Kidney epithelial cell (primary cell): Measurements from ENCODE around the gene COMP. TPM values are rescaled to one million over a fixed set of nuclear protein-coding genes. Genes with fewer than 3 reads are reported as not detected.

ENCODE experiments used
- DNase-seq: peaks from one replicate; pipeline ENCODE4 v3.0.0-alpha.2; 2010; ENCODE audit warnings: low read depth
- H3K27me3 ChIP-seq: 2 replicates; pipeline ENCODE4 v1.6.0; 2011; ENCODE audit warnings: low read length; ENCODE audit not compliant: control insufficient read depth, insufficient read depth
- H3K36me3 ChIP-seq: 2 replicates; pipeline ENCODE4 v1.5.1; 2011; ENCODE audit warnings: low read length; ENCODE audit not compliant: control insufficient read depth, insufficient read depth
- H3K4me3 ChIP-seq: 2 replicates; pipeline ENCODE4 v1.5.1; 2011; ENCODE audit warnings: low read depth, mild to moderate bottlenecking, control low read depth, low read length
- total RNA-seq: library from RNA; depleted of rRNA; stranded (reverse); fragments of >200 nt; gene quantifications from 2 replicates; pipeline ENCODE4 v1.2.3, GENCODE V29; 2015
- TF ChIP-seq, protein P1 (sequence below): IDR thresholded peaks from 2 replicates; pipeline ENCODE4 v1.5.1; 2011; ENCODE audit warnings: mild to moderate bottlenecking, moderate library complexity, low read length, control low read depth, inconsistent platforms; ENCODE audit not compliant: insufficient read depth, poor library complexity, severe bottlenecking

COMP gene
- total RNA-seq, 1 donor from 2014 or later, result not detected

- H3K4me3 ChIP-seq, result no peak overlapping the region
- TF ChIP-seq, protein P1, sequence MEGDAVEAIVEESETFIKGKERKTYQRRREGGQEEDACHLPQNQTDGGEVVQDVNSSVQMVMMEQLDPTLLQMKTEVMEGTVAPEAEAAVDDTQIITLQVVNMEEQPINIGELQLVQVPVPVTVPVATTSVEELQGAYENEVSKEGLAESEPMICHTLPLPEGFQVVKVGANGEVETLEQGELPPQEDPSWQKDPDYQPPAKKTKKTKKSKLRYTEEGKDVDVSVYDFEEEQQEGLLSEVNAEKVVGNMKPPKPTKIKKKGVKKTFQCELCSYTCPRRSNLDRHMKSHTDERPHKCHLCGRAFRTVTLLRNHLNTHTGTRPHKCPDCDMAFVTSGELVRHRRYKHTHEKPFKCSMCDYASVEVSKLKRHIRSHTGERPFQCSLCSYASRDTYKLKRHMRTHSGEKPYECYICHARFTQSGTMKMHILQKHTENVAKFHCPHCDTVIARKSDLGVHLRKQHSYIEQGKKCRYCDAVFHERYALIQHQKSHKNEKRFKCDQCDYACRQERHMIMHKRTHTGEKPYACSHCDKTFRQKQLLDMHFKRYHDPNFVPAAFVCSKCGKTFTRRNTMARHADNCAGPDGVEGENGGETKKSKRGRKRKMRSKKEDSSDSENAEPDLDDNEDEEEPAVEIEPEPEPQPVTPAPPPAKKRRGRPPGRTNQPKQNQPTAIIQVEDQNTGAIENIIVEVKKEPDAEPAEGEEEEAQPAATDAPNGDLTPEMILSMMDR, result no peak
- no peaks in the 10 kb centered on the region for H3K36me3 ChIP-seq
- H3K27me3 ChIP-seq, result no peaks in the 10 kb centered on the region
- DNase-seq, result no peak
Observed at GRCh38 chr19:18742838-18743783, 48.0 kb downstream of the COMP start.

DNA sequence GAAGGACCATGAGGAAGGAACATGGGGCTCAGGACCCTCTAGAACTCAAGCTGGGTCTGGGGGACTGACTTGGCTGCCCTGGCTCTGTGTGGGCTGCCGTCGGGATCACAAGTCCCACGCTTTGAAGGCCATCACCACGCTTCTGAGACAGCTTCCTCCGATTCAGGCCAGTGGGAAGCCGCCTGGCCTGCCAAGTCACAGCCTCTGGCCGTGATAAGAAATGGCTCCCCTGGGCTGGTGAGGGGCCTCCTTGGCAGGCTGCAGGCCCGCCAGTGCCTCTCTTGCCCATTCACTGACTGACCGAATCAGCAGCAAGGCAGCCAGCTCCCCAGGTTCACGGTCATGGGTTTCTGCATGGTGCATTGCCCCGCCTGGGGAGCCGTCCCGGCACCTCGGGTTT, 48.8 kb downstream of the COMP start:
- Histone ChIP-seq H3K27me3 (no peaks in the 10 kb centered on the region), H3K36me3 (no peaks in the 10 kb centered on the region), H3K4me3 (no peak overlapping the region)
- TF ChIP-seq, protein P1, result no peak
- no peak for DNase-seq

- DNase-seq, result no peak
- Histone ChIP-seq H3K36me3 (no peaks in the 10 kb centered on the region), H3K4me3 (no peak overlapping the region), H3K27me3 (no peaks in the 10 kb centered on the region)
- TF ChIP-seq, protein P1, result no peak
Observed at GRCh38 chr19:18741124-18742121, 49.7 kb downstream of the COMP start.

DNA sequence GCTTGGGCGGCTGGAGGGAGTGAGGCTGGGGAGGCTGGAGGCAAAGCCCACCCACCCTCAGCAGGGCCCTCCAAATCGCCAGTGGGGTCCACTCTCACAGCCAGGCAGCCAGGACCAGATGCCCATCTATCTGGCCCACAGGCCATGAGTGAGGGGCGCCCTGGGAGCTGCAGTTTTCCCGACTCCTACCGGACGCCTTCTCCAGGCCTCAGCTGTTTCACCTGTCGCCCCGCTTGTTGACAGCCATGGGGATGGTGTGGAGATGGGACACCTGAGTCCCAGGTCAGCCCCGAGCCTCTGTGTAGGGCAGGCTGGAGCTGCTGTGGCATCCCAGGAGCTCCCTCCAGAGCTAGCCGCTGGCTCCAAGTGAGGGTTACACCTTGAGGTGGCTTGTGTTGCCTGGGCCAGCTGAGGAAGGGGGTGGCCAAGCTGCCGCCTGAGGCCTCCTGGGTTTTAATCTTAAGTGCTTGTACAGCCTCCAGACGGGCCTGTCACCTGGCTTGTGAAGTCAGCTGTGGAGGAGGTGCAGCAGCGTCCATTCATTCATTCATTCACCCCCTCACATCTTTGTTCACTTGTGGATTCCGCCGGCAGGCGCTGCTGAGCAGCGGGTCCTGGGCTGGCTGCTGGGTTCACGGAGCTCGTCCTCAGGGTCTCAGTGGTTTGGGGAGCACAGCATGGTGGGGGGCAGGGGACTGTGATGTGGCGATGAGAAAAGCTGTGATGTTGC, 52.0 kb downstream of the COMP start:
- Histone ChIP-seq H3K36me3 (no peaks in the 10 kb centered on the region), H3K27me3 (no peaks in the 10 kb centered on the region), H3K4me3 (no peak overlapping the region)
- TF ChIP-seq, protein P1, result no peak
- no peak for DNase-seq

DNA sequence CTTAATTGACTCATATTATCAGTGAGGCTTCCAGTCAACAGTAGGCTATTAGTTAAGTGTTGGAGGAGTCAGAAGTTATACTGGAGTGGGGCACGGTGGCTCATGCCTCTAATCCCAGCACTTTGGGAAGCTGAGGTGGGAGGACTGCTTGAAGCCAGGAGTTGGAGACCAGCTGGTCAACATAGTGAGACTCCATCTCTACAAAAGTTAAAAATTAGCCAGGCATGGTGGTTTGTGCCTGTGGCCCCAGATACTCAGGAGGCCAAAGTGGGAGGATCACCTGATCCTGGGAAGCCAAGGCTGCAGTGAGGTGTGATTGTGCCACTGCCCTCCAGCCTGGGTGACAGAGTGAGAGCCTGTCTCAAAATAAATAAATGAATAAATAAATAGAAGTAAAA, 53.2 kb downstream of the COMP start:
- DNase-seq, result peak; percentile 32
- TF ChIP-seq, protein P1, result no peak
- no peak overlapping the region for H3K4me3 ChIP-seq
- no peaks in the 10 kb centered on the region for H3K36me3 ChIP-seq
- H3K27me3 ChIP-seq, result no peaks in the 10 kb centered on the region
